HG03460 (cell line): ENCODE measurements around the gene TBC1D10B.

Experiments used
- ATAC-seq: cut with Tn5 transposase; IDR thresholded peaks from one replicate; pipeline ENCODE4 v1.9.1; 2021; ENCODE audit not compliant: unreplicated experiment

The TBC1D10B gene, protein sequence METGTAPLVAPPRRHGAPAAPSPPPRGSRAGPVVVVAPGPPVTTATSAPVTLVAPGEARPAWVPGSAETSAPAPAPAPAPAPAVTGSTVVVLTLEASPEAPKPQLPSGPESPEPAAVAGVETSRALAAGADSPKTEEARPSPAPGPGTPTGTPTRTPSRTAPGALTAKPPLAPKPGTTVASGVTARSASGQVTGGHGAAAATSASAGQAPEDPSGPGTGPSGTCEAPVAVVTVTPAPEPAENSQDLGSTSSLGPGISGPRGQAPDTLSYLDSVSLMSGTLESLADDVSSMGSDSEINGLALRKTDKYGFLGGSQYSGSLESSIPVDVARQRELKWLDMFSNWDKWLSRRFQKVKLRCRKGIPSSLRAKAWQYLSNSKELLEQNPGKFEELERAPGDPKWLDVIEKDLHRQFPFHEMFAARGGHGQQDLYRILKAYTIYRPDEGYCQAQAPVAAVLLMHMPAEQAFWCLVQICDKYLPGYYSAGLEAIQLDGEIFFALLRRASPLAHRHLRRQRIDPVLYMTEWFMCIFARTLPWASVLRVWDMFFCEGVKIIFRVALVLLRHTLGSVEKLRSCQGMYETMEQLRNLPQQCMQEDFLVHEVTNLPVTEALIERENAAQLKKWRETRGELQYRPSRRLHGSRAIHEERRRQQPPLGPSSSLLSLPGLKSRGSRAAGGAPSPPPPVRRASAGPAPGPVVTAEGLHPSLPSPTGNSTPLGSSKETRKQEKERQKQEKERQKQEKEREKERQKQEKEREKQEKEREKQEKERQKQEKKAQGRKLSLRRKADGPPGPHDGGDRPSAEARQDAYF

GRCh38 chr16:30370456-30371247, at the start of gene TBC1D10B:
TBC1D10B (minus strand) TSS chr16:30370494; CDS start chr16:30370183, 311 bp downstream.
- ATAC-seq: peak; percentile 74

DNA sequence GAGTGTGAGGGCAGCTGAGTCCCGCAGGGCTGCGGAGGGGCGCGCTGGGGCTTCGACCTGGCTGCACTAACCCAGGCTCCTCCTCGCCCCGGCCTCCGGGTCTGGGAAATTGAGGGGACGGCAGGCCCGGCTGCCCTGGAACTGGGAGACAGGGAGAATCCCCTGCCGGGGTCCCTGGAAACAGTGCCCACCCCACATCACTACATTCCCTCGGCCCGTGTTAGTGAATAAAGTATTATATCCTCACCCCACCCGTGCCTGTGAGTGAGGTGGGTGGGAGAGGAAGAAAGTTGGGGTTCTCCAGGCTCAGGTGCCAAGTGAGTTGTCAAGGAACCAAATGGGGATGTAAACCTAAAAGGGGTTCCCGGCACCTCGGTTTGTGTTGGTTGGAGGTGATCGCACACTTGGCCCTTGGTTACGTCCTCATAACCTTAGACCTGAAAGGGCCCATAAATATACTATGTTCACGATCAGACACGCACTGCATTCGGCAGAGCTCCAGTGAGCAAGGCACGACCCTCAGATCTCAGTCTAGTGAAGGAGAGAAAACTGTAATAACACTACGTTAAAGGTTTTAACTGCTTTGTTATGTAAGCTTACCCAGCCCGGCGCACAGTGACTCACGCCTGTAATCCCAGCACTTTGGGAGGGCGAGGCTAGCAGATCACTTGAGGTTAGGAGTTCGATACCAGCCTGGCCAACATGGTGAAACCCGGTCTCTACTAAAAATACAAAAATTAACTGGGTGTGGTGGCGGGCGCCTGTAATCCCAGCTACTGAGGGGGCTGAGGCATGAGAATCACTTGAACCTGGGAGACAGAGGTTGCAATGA, 48.3 kb upstream of the TBC1D10B start:
- ATAC-seq: no peak

GRCh38 chr16:30417529-30418349, 47.4 kb upstream of the TBC1D10B start:
- ATAC-seq: peak; percentile 77

- no peak for ATAC-seq
These were observed 46.6 kb upstream of the TBC1D10B start for GRCh38 chr16:30416624-30417528.

DNA sequence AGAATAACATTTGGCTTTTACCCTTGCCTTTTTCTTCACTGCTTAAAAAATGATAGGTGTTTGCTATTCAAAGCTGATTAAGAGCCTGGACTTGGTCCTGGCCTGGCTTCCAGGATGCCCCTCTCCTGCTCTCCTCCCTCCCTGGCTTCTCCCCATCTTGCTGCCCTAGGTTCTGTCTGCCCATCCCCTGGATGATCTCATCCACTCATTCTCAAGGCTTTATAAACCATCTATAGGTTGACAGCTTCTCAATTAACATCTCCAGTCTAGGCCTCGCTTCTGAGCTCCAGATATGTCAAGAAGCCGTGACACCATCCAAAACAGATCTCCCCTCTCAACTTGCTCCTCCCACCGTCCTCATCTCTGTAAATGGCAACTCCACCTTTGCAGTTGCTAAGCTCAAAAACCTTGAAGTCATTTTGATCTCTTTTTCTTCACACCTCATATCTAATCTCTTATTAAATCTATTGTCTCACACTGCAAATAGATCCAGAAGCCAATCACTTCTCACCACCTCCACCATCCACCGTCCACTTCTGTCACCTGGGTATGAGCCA, 45.8 kb upstream of the TBC1D10B start:
- ATAC-seq: no peak

DNA sequence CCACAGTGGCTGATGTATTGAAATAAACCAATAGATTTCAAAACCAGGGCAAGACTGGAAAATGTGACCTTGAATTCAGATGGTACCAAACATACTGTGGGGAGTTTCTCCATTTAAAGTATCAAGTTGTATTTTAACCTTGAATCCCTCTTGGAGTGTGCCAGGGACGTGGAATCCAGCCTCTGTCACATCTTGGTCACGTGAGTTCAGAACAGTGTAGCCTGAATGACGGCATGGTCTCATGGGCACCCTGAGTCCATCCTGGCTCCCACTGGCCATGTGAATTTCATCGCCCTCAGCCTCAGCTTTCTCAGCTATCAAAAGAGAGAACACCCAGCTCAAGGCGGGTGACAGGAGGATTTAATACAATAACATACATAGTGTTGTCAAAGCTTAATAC, 43.9 kb upstream of the TBC1D10B start:
- ATAC-seq: no peak

- no peak for ATAC-seq
These were observed 43.0 kb upstream of the TBC1D10B start for GRCh38 chr16:30413112-30413806.

DNA sequence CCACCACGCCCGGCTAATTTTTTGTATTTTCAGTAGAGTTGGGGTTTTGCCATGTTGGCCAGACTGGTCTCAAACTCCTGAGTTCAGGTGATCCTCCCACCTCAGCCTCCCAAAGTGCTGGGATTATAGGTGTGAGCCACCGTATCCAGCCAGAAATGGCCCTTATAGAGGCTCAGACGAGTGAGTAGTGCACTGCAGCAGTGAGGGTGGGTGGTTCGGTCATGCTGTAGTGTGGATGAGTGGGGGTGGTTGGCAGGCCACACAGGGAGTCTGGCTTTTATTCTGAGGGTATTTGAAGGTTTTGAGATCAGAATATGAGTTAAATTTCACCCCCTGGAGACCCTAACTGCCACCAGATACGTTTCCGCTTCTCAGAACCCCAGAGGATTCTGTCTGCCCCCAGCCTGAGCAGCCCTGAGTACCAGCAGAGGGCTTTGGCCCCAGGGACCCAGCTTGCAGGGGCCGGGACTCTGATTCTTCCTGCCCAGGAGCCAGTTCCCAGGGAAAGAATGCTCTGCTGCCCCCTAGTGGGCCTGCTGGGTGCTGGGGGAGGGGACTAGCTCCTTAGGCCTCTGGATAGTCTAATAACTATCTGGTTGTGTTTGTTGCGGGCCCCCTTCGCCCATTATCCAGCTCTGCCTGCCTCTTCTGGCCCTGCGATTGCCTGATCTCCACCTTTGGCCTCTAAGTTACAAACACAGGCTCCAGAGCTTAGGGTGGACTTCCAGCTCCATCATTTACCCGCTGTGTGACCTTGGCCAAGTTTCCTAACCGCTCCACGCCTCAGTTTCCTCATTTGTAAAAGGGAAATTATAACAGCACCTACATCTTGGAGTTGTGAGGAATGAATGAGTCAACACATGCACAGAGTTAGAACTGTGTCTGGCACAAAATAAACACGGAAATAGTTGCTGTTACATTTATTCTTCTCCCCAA, 39.1 kb upstream of the TBC1D10B start:
- no peak for ATAC-seq

DNA sequence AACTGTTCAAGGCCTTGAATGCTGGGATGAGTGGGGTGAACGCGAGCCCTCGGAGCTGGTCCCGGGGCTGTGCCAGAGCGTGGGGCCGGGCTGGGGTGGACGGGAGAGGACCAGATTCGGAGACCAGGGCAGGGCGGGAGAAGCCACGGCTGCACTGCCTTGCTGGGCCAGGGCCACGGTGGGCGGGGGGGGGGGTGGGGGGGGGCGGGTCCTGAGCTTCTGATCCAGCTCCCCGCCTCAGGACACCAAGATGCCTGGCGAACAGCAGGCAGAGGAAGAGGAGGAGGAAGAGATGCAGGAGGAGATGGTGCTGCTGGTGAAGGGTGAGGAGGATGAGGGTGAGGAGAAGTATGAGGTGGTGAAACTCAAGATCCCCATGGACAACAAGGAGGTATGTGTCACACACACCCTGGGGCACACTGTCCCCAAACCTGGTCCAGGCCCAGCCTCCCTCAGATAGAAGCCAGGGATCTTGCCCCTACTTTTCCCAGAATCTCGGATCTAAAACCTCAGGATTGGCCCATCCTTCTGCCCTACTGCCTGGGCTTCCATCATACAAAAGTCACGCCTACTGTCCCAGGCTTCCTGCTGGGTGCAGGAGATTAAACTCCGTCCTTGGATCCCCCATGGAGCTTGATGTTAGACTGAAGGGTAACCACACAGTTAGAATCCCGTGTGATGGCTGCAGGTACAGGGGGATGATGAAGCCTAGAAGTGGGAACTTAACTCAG, 37.7 kb upstream of the TBC1D10B start:
- ATAC-seq: no peak

DNA sequence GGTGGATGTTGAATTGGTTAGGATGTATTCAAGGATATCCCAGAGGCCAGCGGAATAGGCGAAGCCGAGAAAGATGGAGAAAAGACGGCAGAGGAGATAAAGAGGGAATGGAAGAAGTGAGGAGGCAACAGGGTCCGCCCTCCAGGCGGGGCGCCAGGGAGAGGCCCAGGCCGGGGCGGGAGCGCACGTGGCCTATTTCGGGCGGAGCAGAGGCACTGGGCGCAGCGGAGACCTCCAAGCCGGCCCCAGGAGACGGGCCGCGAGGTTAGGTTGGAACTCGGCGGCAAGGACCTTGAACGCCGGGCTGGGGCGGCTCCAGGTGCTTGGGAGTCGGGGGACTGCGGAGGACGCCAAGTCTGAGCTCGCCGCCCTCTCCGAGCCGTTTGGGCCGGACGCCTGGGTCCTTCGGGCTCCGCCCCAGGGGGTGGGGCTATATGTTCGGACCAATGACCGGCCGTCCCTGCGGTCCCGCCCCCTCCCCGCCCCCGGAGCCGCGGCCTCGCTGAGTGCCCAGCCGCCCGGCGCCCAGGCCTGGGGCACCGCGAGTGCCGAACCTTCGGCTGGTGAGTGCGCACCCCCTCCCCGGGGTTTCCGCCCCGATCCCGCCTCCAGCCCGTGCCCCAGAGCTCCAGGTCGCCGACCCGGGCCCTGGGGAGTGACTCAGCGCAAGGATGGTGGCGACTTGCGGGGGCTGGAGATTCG, 37.0 kb upstream of the TBC1D10B start, which contains the start of gene ZNF771:
ZNF771 (plus strand) TSS at position 505 of the 702 bp plus-strand sequence. CDS start 448 bp downstream, outside the sequence.
- peak; percentile 77 for ATAC-seq

- no peak for ATAC-seq
These were observed 36.5 kb upstream of the TBC1D10B start for GRCh38 chr16:30406795-30407101.

DNA sequence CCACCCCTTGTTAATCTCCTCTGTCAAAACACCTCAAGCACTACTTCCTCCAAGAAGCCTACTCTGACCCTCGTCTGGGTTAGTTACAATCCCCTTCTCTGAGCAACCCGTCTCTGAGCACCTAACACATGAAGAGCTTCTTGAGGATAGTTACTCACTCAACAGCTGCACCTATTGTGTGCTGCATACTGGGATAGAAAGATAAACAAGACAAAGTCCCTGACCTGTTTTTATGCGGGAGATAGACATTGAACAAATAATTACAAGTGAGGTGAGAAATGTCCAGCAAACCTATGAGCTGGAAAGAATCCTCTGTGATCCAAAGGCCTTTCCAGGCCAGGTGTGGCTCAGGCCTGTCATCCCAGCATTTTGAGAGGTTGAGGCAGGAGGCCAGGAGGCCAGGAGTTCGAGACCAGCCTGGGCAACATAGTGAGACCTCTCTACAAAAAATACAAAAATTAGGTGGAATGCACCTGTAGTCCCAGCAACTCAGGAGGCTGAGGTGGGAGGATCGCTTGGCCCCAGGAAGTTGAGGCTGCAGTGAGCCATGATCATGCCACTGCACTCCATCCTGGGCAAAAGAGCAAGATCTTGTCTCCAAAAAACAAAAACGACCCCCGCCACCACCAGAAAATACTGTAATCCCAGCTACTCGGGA, 31.6 kb upstream of the TBC1D10B start:
- no peak for ATAC-seq

GRCh38 chr16:30399435-30400186, 29.3 kb upstream of the TBC1D10B start:
- ATAC-seq: no peak
